Skeletal muscle cell (primary cell): Measurements from ENCODE around the gene KDELR1.

Experiments
- DNase-seq: peaks from one replicate; pipeline ENCODE4 v3.0.0-alpha.2; 2010; ENCODE audit warnings: low read depth
- H3K4me3 ChIP-seq: 2 replicates; pipeline ENCODE4 v1.5.1; 2011; ENCODE audit warnings: low read depth, mild to moderate bottlenecking, control low read depth, low read length, moderate library complexity

The KDELR1 gene

GRCh38 chr19:48351341-48351752 lies 40.0 kb downstream of the KDELR1 start:
- H3K4me3 ChIP-seq: no peak overlapping the region
- DNase-seq: no peak

GRCh38 chr19:48350856-48351255 lies 40.5 kb downstream of the KDELR1 start:
- no peak overlapping the region for H3K4me3 ChIP-seq
- no peak for DNase-seq

GRCh38 chr19:48348737-48349136 lies 42.6 kb downstream of the KDELR1 start:
- DNase-seq: no peak
- H3K4me3 ChIP-seq: no peak overlapping the region

GRCh38 chr19:48348045-48348444 lies 43.3 kb downstream of the KDELR1 start:
- DNase-seq: no peak
- no peak overlapping the region for H3K4me3 ChIP-seq

- H3K4me3 ChIP-seq: no peak overlapping the region
- DNase-seq: no peak
Measured at GRCh38 chr19:48346191-48346590, 45.2 kb downstream of the KDELR1 start.

GRCh38 chr19:48344892-48345291 lies 46.5 kb downstream of the KDELR1 start:
- no peak overlapping the region for H3K4me3 ChIP-seq
- no peak for DNase-seq

GRCh38 chr19:48342841-48343540 lies 48.4 kb downstream of the KDELR1 start:
- DNase-seq: no peak

GRCh38 chr19:48342414-48342738 lies 49.0 kb downstream of the KDELR1 start:
- no peak for DNase-seq
- H3K4me3 ChIP-seq: no peak overlapping the region

More at GRCh38 chr19:48342841-48343540, 48.4 kb downstream of the KDELR1 start:
- H3K4me3 ChIP-seq: no peak overlapping the region

- H3K4me3 ChIP-seq: no peak overlapping the region
- no peak for DNase-seq
Measured at GRCh38 chr19:48341515-48342413, 49.6 kb downstream of the KDELR1 start.

GRCh38 chr19:48340995-48341394 lies 50.4 kb downstream of the KDELR1 start:
- no peak for DNase-seq
- H3K4me3 ChIP-seq: no peak overlapping the region

GRCh38 chr19:48338802-48339503 lies 52.4 kb downstream of the KDELR1 start:
- DNase-seq: no peak
- no peak overlapping the region for H3K4me3 ChIP-seq

- H3K4me3 ChIP-seq: no peak overlapping the region
Measured at GRCh38 chr19:48338253-48338755, 53.0 kb downstream of the KDELR1 start.

GRCh38 chr19:48333467-48334384 lies 57.6 kb downstream of the KDELR1 start:
- DNase-seq: peak; percentile 74
- peak overlapping the region; percentile 47 for H3K4me3 ChIP-seq

More at GRCh38 chr19:48338253-48338755, 53.0 kb downstream of the KDELR1 start:
- DNase-seq: no peak

- peak overlapping the region; percentile 32 for H3K4me3 ChIP-seq
- peak; percentile 94 for DNase-seq
Measured at GRCh38 chr19:48332662-48333466, 58.5 kb downstream of the KDELR1 start.
